GM12878 (cell line): ENCODE measurements around the gene ERBB3. TPM values are rescaled to one million over a fixed set of nuclear protein-coding genes. Genes with fewer than 3 reads are reported as not detected.

Experiments
- ATAC-seq: fragments of 200-7000 bp; cut with Tn5 transposase; 3 replicates; pipeline ENCODE4 v1.9.1; 2020; ENCODE audit warnings: mild to moderate bottlenecking, moderate library complexity
- BruUV-seq: library from RNA; stranded (reverse); fragments of 400-500 nt; replicated peaks from 2 replicates; lab custom pipeline; 2021; lab: Mats Ljungman, UMichigan
- CTCF ChIA-PET: fragments of 300-600 bp; sonication (Branson Sonifier 250); formaldehyde crosslinking; extraction: SDS; loops from one replicate; lab custom pipeline; 2021; ENCODE audit warnings: inconsistent platforms; lab: Yijun Ruan, JAX
- POLR2A ChIA-PET: fragments of 350-600 bp; formaldehyde crosslinking; extraction: SDS; loops from one replicate; lab custom pipeline; 2021; ENCODE audit warnings: inconsistent platforms; lab: Charles Lee
- RAD21 ChIA-PET: fragments of 300-600 bp; sonication (Branson Sonifier 250); formaldehyde crosslinking; loops from one replicate; lab custom pipeline; 2023; ENCODE audit warnings: antibody characterized with exemption; ENCODE audit not compliant: unreplicated experiment; lab: Charles Lee
- SMC1A ChIA-PET: fragments of 300-600 bp; sonication (Branson Sonifier 250); formaldehyde crosslinking; loops from one replicate; lab custom pipeline; 2023; ENCODE audit not compliant: unreplicated experiment, uncharacterized antibody; lab: Charles Lee
- DNase-seq: peaks from one replicate; pipeline ENCODE4 v3.0.0-alpha.2; 2011; ENCODE audit warnings: low read depth, low spot score
- FAIRE-seq: peaks from 3 replicates; lab custom pipeline; 2011; peaks lifted over from hg19 to GRCh38; lab: Jason Lieb, UNC
- H2AFZ ChIP-seq: 2 replicates; pipeline ENCODE4 v1.6.0; 2011; ENCODE audit warnings: low read depth, low read length, control low read depth; ENCODE audit not compliant: control insufficient read depth
- H3K27ac ChIP-seq: 2 replicates; pipeline ENCODE4 v1.5.1; 2011; ENCODE audit warnings: control low read depth; ENCODE audit not compliant: control insufficient read depth, insufficient read depth
- H3K27me3 ChIP-seq, 2 experiments: replicated peaks in 1 of 2; 2 replicates each; pipeline versions ENCODE4 v1.6.0 to v1.6.1; 2011; ENCODE audit warnings: low read length in 1 of 2; ENCODE audit not compliant: control insufficient read depth in 2 of 2, insufficient read depth in 2 of 2
- H3K36me3 ChIP-seq, 2 experiments: 2 replicates each; pipeline ENCODE4 v1.5.1; 2011; ENCODE audit warnings: low read length in 1 of 2; ENCODE audit not compliant: control insufficient read depth in 2 of 2, insufficient read depth in 2 of 2
- H3K4me1 ChIP-seq: 2 replicates; pipeline ENCODE4 v1.6.1; 2011; ENCODE audit warnings: mild to moderate bottlenecking, low read length, moderate library complexity, mixed read lengths; ENCODE audit not compliant: control insufficient read depth, insufficient read depth
- H3K4me2 ChIP-seq: 2 replicates; pipeline ENCODE4 v1.6.0; 2011; ENCODE audit warnings: control low read depth; ENCODE audit not compliant: control insufficient read depth, insufficient read depth
- H3K4me3 ChIP-seq: fragments of 200-600 bp; sonication (generic); 2 replicates; pipeline ENCODE4 v1.5.1; 2016
- H3K79me2 ChIP-seq: 2 replicates; pipeline ENCODE4 v1.6.0; 2011; ENCODE audit warnings: low read length; ENCODE audit not compliant: control insufficient read depth, insufficient read depth
- H3K9ac ChIP-seq: 2 replicates; pipeline ENCODE4 v1.8.0; 2011; ENCODE audit warnings: low read length, control low read depth, mixed read lengths; ENCODE audit not compliant: control insufficient read depth, insufficient read depth
- H3K9me3 ChIP-seq: replicated peaks from 3 replicates; pipeline ENCODE4 v1.5.1; 2011; ENCODE audit warnings: mild to moderate bottlenecking, low read length; ENCODE audit not compliant: control insufficient read depth, insufficient read depth
- H4K20me1 ChIP-seq: 2 replicates; pipeline ENCODE4 v1.6.0; 2011; ENCODE audit not compliant: control insufficient read depth, insufficient read depth
- ASH2L ChIP-seq: fragments of 300-600, 200-600 bp; sonication (generic); IDR thresholded peaks from 2 replicates; pipeline ENCODE4 v1.6.1; 2017; ENCODE audit warnings: low read depth, mild to moderate bottlenecking, borderline replicate concordance
- BACH1 ChIP-seq: fragments of 450-650 bp; IDR thresholded peaks from 2 replicates; pipeline ENCODE4 v1.6.1; 2017; ENCODE audit warnings: mild to moderate bottlenecking, borderline replicate concordance
- CHD1 ChIP-seq: IDR thresholded peaks from 2 replicates; pipeline ENCODE4 v1.6.1; 2012; ENCODE audit warnings: low read depth, low read length, improper control_type of control experiment
- DPF2 ChIP-seq: fragments of 450-650 bp; IDR thresholded peaks from 2 replicates; pipeline ENCODE4 v1.6.1; 2017; ENCODE audit warnings: mild to moderate bottlenecking
- IKZF1 ChIP-seq: fragments of 450-650 bp; conservative IDR thresholded peaks from 2 replicates; pipeline ENCODE4 v1.6.1; 2017; ENCODE audit warnings: antibody characterized with exemption, mild to moderate bottlenecking
- LARP7 ChIP-seq: fragments of 450-650 bp; IDR thresholded peaks from 2 replicates; pipeline ENCODE4 v1.6.1; 2017; ENCODE audit warnings: mild to moderate bottlenecking
- MEF2A ChIP-seq: IDR thresholded peaks from 2 replicates; pipeline ENCODE4 v1.6.1; 2011; ENCODE audit warnings: low read depth, mild to moderate bottlenecking, low read length, moderate library complexity; ENCODE audit not compliant: insufficient read depth
- NR2F1 ChIP-seq: fragments of 450-650 bp; conservative IDR thresholded peaks from 2 replicates; pipeline ENCODE4 v1.6.1; 2017; ENCODE audit warnings: mild to moderate bottlenecking
- POU2F2 ChIP-seq: IDR thresholded peaks from 3 replicates; pipeline ENCODE4 v1.6.1; 2011; ENCODE audit warnings: low read depth, mild to moderate bottlenecking, low read length, borderline replicate concordance
- STAT3 ChIP-seq: IDR thresholded peaks from 2 replicates; pipeline ENCODE4 v1.6.1; 2011; ENCODE audit warnings: low read depth, low read length, improper control_type of control experiment
- WGBS: methylation state at CpG from one replicate; pipeline ENCODE4 v1.1.6; 2016; ENCODE audit warnings: low lambda C conversion rate; ENCODE audit not compliant: insufficient replicate concordance, insufficient coverage; ENCODE audit errors: missing lambda C conversion rate; 5-methylcytosine and 5-hydroxymethylcytosine counted together
- in situ Hi-C: fragments of 300-500 bp; cut with MboI; formaldehyde crosslinking; loops from 9 replicates; pipeline ENCODE4 v1.14.3; 2018; ENCODE audit warnings: mixed read lengths
- intact Hi-C: fragments of 100-400 bp; cut with micrococcal nuclease; formaldehyde crosslinking; loops from one replicate; pipeline ENCODE4 v1.14.2; 2022; ENCODE audit not compliant: unreplicated experiment
- polyA plus RNA-seq, 11 experiments: library from polyadenylated mRNA; depleted of rRNA in 4 of 11; unstranded in 6 of 11; stranded (reverse) in 5 of 11; fragments of >200 nt; fragmentation: Nextera tagmentation in 4 of 11; fragmentation: Illumina TruSeq in 1 of 11; extraction: Ambion mirVana in 4 of 11; extraction: Trizol in 1 of 11; gene quantifications; 1 replicate in 1 of 11; 2 replicates in 10 of 11; pipeline versions ENCODE4 v1.2.1 to v1.2.3, GENCODE V29; 2011 to 2016; ENCODE audit warnings: inconsistent platforms in 2 of 11, missing spikeins in 2 of 11, low read depth in 1 of 11
- total RNA-seq, 4 experiments: library from RNA; depleted of rRNA in 3 of 4; stranded (reverse); fragments of >200 nt in 3 of 4; fragmentation: Illumina TruSeq in 1 of 4; extraction: Trizol in 1 of 4; gene quantifications; 2 replicates each; pipeline versions ENCODE4 v1.2.1 to v1.2.3, GENCODE V29; 2013 to 2021
- TF ChIP-seq, protein P1 (sequence below): fragments of 450-650 bp; formaldehyde crosslinking; IDR thresholded peaks from 2 replicates; pipeline ENCODE4 v1.5.0; 2022; ENCODE audit warnings: mild to moderate bottlenecking, missing genetic modification characterization
- TF ChIP-seq, protein P2 (sequence below): fragments of 450-650 bp; IDR thresholded peaks from 2 replicates; pipeline ENCODE4 v1.6.1; 2017; ENCODE audit warnings: mild to moderate bottlenecking, low read depth, inconsistent platforms; ENCODE audit not compliant: poor library complexity, severe bottlenecking

Gene ERBB3
- total and polyA plus RNA-seq, 10 of the 15 experiments (the other 5 are each of a cell fraction or from before 2014, with no cell fraction given): 0.03 to 0.72 (median 0.04) TPM; not detected in 5

DNA sequence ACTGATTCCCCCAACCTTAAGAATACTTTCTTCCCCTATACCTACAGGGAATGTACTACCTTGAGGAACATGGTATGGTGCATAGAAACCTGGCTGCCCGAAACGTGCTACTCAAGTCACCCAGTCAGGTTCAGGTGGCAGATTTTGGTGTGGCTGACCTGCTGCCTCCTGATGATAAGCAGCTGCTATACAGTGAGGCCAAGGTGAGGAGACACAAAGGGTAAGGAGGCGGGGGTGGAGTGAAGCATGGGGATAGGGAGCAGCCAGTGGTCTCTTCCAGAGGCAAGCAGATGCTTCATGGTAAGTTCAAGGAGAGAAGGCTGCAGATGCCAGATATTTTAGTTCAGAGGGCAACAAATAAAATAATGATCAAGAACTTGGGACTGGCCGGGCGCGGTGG, 17.8 kb downstream of the ERBB3 start (continued):
- TF ChIP-seq, protein P1, sequence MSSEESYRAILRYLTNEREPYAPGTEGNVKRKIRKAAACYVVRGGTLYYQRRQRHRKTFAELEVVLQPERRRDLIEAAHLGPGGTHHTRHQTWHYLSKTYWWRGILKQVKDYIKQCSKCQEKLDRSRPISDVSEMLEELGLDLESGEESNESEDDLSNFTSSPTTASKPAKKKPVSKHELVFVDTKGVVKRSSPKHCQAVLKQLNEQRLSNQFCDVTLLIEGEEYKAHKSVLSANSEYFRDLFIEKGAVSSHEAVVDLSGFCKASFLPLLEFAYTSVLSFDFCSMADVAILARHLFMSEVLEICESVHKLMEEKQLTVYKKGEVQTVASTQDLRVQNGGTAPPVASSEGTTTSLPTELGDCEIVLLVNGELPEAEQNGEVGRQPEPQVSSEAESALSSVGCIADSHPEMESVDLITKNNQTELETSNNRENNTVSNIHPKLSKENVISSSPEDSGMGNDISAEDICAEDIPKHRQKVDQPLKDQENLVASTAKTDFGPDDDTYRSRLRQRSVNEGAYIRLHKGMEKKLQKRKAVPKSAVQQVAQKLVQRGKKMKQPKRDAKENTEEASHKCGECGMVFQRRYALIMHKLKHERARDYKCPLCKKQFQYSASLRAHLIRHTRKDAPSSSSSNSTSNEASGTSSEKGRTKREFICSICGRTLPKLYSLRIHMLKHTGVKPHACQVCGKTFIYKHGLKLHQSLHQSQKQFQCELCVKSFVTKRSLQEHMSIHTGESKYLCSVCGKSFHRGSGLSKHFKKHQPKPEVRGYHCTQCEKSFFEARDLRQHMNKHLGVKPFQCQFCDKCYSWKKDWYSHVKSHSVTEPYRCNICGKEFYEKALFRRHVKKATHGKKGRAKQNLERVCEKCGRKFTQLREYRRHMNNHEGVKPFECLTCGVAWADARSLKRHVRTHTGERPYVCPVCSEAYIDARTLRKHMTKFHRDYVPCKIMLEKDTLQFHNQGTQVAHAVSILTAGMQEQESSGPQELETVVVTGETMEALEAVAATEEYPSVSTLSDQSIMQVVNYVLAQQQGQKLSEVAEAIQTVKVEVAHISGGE: no peak
- TF ChIP-seq, protein P2, sequence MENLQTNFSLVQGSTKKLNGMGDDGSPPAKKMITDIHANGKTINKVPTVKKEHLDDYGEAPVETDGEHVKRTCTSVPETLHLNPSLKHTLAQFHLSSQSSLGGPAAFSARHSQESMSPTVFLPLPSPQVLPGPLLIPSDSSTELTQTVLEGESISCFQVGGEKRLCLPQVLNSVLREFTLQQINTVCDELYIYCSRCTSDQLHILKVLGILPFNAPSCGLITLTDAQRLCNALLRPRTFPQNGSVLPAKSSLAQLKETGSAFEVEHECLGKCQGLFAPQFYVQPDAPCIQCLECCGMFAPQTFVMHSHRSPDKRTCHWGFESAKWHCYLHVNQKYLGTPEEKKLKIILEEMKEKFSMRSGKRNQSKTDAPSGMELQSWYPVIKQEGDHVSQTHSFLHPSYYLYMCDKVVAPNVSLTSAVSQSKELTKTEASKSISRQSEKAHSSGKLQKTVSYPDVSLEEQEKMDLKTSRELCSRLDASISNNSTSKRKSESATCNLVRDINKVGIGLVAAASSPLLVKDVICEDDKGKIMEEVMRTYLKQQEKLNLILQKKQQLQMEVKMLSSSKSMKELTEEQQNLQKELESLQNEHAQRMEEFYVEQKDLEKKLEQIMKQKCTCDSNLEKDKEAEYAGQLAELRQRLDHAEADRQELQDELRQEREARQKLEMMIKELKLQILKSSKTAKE: no peak
- TF ChIP-seq NR2F1: no peak
- TF ChIP-seq BACH1: no peak

GRCh38 chr12:56098592-56098991, 18.6 kb downstream of the ERBB3 start:
- Histone ChIP-seq H3K9ac (no peak overlapping the region), H3K27ac (no peak overlapping the region), H3K79me2 (no peaks in the 10 kb centered on the region), H3K27me3 (peaks cover 0 to 7% of the 10 kb centered on the region in 2 experiments; a peak in 2 of 4 replicates), H2AFZ (no peak overlapping the region), H3K4me3 (no peak overlapping the region), H3K9me3 (no peaks in the 10 kb centered on the region), H3K36me3 (no peaks in the 10 kb centered on the region), H4K20me1 (no peaks in the 10 kb centered on the region), H3K4me2 (no peak overlapping the region), H3K4me1 (no peaks in the 10 kb centered on the region)
- in situ Hi-C loops: no loop called here
- SMC1A ChIA-PET: no interaction called here
- intact Hi-C loops: no loop called here
- FAIRE-seq (no peak), DNase-seq (no peak), ATAC-seq (no peak)
- no TSS peak for BruUV-seq
- RAD21 ChIA-PET: no interaction called here
- POLR2A ChIA-PET: interaction anchor here (0.7 kb wide), 1 partner anchor 12 kb away, joined by 5 read pairs; no protein-coding TSS in a partner anchor
- 36% methylated on average over 3 of the region's 3 CpGs for WGBS
- CTCF ChIA-PET: interaction anchor here (0.6 kb wide), 1 partner anchor 63 kb away, joined by 3 read pairs; no protein-coding TSS in a partner anchor
- TF ChIP-seq MEF2A (no peak), DPF2 (no peak), CHD1 (no peak), ASH2L (no peak), IKZF1 (no peak), STAT3 (no peak), POU2F2 (no peak), LARP7 (no peak)
- TF ChIP-seq, protein P2: no peak
- TF ChIP-seq, protein P1: no peak
